ENCODE results near the gene C4orf50. TPM values are rescaled to one million over a fixed set of nuclear protein-coding genes. Genes with fewer than 3 reads are reported as not detected.

C4orf50 gene
- polyA plus RNA-seq, 3 donors = not detected

DNA sequence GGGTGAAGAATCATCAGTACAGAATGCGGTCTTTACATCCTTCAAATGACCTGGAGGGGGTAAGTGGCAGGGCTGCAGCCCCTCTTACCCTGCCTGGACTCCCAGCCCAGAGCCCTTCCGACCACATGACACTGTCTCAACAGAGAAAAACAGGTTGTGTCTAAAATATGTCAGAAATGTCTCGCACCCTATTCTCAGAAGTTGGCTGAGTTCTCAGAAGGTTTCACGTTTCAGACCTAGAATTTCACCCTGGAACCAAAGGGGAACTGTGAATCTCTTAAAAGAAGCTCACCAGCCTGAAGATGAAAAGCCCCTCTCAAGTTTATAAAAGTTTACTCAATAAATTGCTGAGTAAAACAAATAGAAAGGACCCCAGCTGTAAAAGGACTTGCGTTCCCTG, 118.3 kb downstream of the C4orf50 start:
- DNase-seq = no peak
- Histone ChIP-seq H4K20me1 (ENCODE audit: insufficient read depth, low read length) (no peaks in the 10 kb centered on the region), H3K9ac (ENCODE audit: insufficient read depth, low read length, poor library complexity, severe bottlenecking) (no peak overlapping the region), H3K27me3 (ENCODE audit: control insufficient read depth in 2 of 2, insufficient read depth in 2 of 2, low read length in 2 of 2) (peaks cover 0 to 7% of the 10 kb centered on the region in 2 donors), H3K79me2 (ENCODE audit: insufficient read depth, low read length) (no peaks in the 10 kb centered on the region), H3K27ac (ENCODE audit: low read depth in 1 of 2, low read length in 2 of 2) (no peak overlapping the region), H2AFZ (ENCODE audit: insufficient read depth, low read depth, low read length, poor library complexity, severe bottlenecking) (no peak overlapping the region), H3K4me2 (replicated peaks; ENCODE audit: extremely low read depth, low read length, poor library complexity, severe bottlenecking) (no peak overlapping the region), H3K9me3 (replicated peaks in 1 of 2; ENCODE audit: control insufficient read depth in 1 of 2, insufficient read depth in 1 of 2, low read length in 2 of 2) (no peaks in the 10 kb centered on the region), H3K36me3 (replicated peaks in 1 of 2; ENCODE audit: control insufficient read depth in 1 of 2, insufficient read depth in 2 of 2, low read length in 2 of 2) (no peaks in the 10 kb centered on the region), H3K4me1 (ENCODE audit: control insufficient read depth in 1 of 2, insufficient read depth in 2 of 2, low read length in 2 of 2) (no peaks in the 10 kb centered on the region), H3K4me3 (replicated peaks in 1 of 3; ENCODE audit: low read depth in 2 of 3, low read length in 3 of 3) (no peak overlapping the region)
- no peaks in the 10 kb centered on the region for H3K36me3 Mint-ChIP-seq
- TF ChIP-seq, protein P1, sequence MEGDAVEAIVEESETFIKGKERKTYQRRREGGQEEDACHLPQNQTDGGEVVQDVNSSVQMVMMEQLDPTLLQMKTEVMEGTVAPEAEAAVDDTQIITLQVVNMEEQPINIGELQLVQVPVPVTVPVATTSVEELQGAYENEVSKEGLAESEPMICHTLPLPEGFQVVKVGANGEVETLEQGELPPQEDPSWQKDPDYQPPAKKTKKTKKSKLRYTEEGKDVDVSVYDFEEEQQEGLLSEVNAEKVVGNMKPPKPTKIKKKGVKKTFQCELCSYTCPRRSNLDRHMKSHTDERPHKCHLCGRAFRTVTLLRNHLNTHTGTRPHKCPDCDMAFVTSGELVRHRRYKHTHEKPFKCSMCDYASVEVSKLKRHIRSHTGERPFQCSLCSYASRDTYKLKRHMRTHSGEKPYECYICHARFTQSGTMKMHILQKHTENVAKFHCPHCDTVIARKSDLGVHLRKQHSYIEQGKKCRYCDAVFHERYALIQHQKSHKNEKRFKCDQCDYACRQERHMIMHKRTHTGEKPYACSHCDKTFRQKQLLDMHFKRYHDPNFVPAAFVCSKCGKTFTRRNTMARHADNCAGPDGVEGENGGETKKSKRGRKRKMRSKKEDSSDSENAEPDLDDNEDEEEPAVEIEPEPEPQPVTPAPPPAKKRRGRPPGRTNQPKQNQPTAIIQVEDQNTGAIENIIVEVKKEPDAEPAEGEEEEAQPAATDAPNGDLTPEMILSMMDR (IDR thresholded peaks at IDR 0.05) = no peak
- peaks cover 6 to 32% (median 21%) of the 10 kb centered on the region in 3 donors for H3K27me3 Mint-ChIP-seq (ENCODE audit: low read depth in 3 of 3)
- intact Hi-C loops (cut with micrococcal nuclease) = no loop called here
- H3K27ac Mint-ChIP-seq = no peak overlapping the region
- peaks cover 0 to 7% (median 0%) of the 10 kb centered on the region in 7 donors for H3K9me3 Mint-ChIP-seq
- H3K4me1 Mint-ChIP-seq = no peaks in the 10 kb centered on the region
- 33% methylated on average over 1 of the region's 5 CpGs for WGBS (ENCODE audit: insufficient coverage)
- no peak overlapping the region for H3K4me3 Mint-ChIP-seq

DNA sequence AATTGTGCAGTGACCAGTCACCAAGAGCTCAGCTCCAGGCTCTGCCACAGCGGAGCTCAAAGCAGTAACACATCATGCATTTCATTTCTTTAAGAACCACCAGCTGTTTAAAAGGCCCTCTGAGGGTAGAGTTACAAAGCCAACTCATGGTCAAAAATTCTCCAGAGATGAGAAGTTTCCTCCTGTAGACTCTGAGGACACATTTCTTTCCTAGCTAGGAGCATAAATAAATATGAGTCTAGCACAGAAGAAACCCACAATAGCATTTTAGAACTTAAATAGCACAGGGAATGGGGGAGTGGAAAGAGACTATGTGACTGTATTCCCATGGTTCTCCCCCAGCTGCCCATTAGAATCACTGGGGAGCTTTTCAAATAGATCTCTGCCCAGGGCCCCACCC, 118.8 kb downstream of the C4orf50 start:
- no peak overlapping the region for H3K4me3 ChIP-seq (replicated peaks in 1 of 3; ENCODE audit: low read depth in 2 of 3, low read length in 3 of 3)
- no peak overlapping the region for H2AFZ ChIP-seq (ENCODE audit: insufficient read depth, low read depth, low read length, poor library complexity, severe bottlenecking)
- no peak overlapping the region for H3K27ac Mint-ChIP-seq
- DNase-seq = no peak
- H3K4me1 ChIP-seq (ENCODE audit: control insufficient read depth in 1 of 2, insufficient read depth in 2 of 2, low read length in 2 of 2) = no peaks in the 10 kb centered on the region
- TF ChIP-seq, protein P1 (IDR thresholded peaks at IDR 0.05) = no peak
- intact Hi-C loops (cut with micrococcal nuclease) = no loop called here
- H4K20me1 ChIP-seq (ENCODE audit: insufficient read depth, low read length) = no peaks in the 10 kb centered on the region
- H3K27me3 Mint-ChIP-seq (ENCODE audit: low read depth in 3 of 3) = peaks cover 11 to 34% (median 26%) of the 10 kb centered on the region in 3 donors
- no peaks in the 10 kb centered on the region for H3K36me3 ChIP-seq (replicated peaks in 1 of 2; ENCODE audit: control insufficient read depth in 1 of 2, insufficient read depth in 2 of 2, low read length in 2 of 2)
- 80% methylated on average over 1 of the region's 1 CpG for WGBS (ENCODE audit: insufficient coverage)
- no peaks in the 10 kb centered on the region for H3K9me3 ChIP-seq (replicated peaks in 1 of 2; ENCODE audit: control insufficient read depth in 1 of 2, insufficient read depth in 1 of 2, low read length in 2 of 2)
- H3K4me1 Mint-ChIP-seq = no peaks in the 10 kb centered on the region
- no peak overlapping the region for H3K4me2 ChIP-seq (replicated peaks; ENCODE audit: extremely low read depth, low read length, poor library complexity, severe bottlenecking)
- no peak overlapping the region for H3K9ac ChIP-seq (ENCODE audit: insufficient read depth, low read length, poor library complexity, severe bottlenecking)
- H3K27ac ChIP-seq (ENCODE audit: low read depth in 1 of 2, low read length in 2 of 2) = no peak overlapping the region
- H3K9me3 Mint-ChIP-seq = peaks cover 0 to 7% (median 0%) of the 10 kb centered on the region in 7 donors
- H3K79me2 ChIP-seq (ENCODE audit: insufficient read depth, low read length) = no peaks in the 10 kb centered on the region
- H3K36me3 Mint-ChIP-seq = no peaks in the 10 kb centered on the region
- H3K27me3 ChIP-seq (ENCODE audit: control insufficient read depth in 2 of 2, insufficient read depth in 2 of 2, low read length in 2 of 2) = peaks cover 0 to 12% of the 10 kb centered on the region in 2 donors
- no peak overlapping the region for H3K4me3 Mint-ChIP-seq
